ENCODE results near the gene TBC1D13.
"Not testable (repeated sequence)": the region's sequence is repeated elsewhere in the genome, so short reads cannot be mapped to it uniquely, and the experiment has no call there.

The TBC1D13 gene

GRCh38 chr9:128821584-128822406 lies 34.7 kb downstream of the TBC1D13 start:
- no peak for DNase-seq (ENCODE audit: low spot score)

GRCh38 chr9:128822407-128823042 lies 35.5 kb downstream of the TBC1D13 start:
- no peak for DNase-seq (ENCODE audit: low spot score)

GRCh38 chr9:128823362-128823902 lies 36.4 kb downstream of the TBC1D13 start:
- no peak for DNase-seq (ENCODE audit: low spot score)

GRCh38 chr9:128823903-128824406 lies 36.9 kb downstream of the TBC1D13 start:
- no peak for DNase-seq (ENCODE audit: low spot score)

GRCh38 chr9:128824911-128825310 lies 37.9 kb downstream of the TBC1D13 start:
- no peak for DNase-seq (ENCODE audit: low spot score)

- DNase-seq (ENCODE audit: low spot score) = no peak
Measured at GRCh38 chr9:128825923-128826700, 39.1 kb downstream of the TBC1D13 start.

GRCh38 chr9:128828267-128828666 lies 41.2 kb downstream of the TBC1D13 start:
- no peak for DNase-seq (ENCODE audit: low spot score)

- no peak for DNase-seq (ENCODE audit: low spot score)
Measured at GRCh38 chr9:128828719-128829452, 41.8 kb downstream of the TBC1D13 start.

- DNase-seq (ENCODE audit: low spot score) = peak; percentile 95
Measured at GRCh38 chr9:128829477-128830251, 42.6 kb downstream of the TBC1D13 start, which contains the start of gene SPOUT1. Gene SPOUT1, minus strand, starts transcription at chr9:128829794. Its CDS starts 14 bp downstream, at chr9:128829780.

GRCh38 chr9:128833696-128834095 lies 46.6 kb downstream of the TBC1D13 start:
- DNase-seq (ENCODE audit: low spot score) = no peak

- no peak for DNase-seq (ENCODE audit: low spot score)
Measured at GRCh38 chr9:128835246-128836210, 48.5 kb downstream of the TBC1D13 start.

- no peak for DNase-seq (ENCODE audit: low spot score)
Measured at GRCh38 chr9:128836509-128837145, 49.6 kb downstream of the TBC1D13 start.

- DNase-seq (ENCODE audit: low spot score) = no peak
Measured at GRCh38 chr9:128838338-128838737, 51.3 kb downstream of the TBC1D13 start.

- no peak for DNase-seq (ENCODE audit: low spot score)
Measured at GRCh38 chr9:128840524-128840923, 53.5 kb downstream of the TBC1D13 start.

- DNase-seq (ENCODE audit: low spot score) = no peak
Measured at GRCh38 chr9:128841694-128842492, 54.8 kb downstream of the TBC1D13 start.

- not testable (repeated sequence) for DNase-seq (ENCODE audit: low spot score)
Measured at GRCh38 chr9:128843171-128843570, 56.1 kb downstream of the TBC1D13 start.

- no peak for DNase-seq (ENCODE audit: low spot score)
Measured at GRCh38 chr9:128845186-128845931, 58.3 kb downstream of the TBC1D13 start.

All from CD4-positive, alpha-beta T cell treated with Interleukin-15 for 4 hours (primary cell).